ENCODE data around the gene GFRA1. TPM values are rescaled to one million over a fixed set of nuclear protein-coding genes. Genes with fewer than 3 reads are reported as not detected.

Gene GFRA1
- total RNA-seq, 2 experiments from 2014 or later, result not detected

GRCh38 chr10:116201670-116202430 is 71.2 kb downstream of the GFRA1 start:
- no peak overlapping the region for H3K4me3 Mint-ChIP-seq
- no peaks in the 10 kb centered on the region for H3K9me3 Mint-ChIP-seq
- intact Hi-C loops (cut with micrococcal nuclease), result no loop called here

DNA sequence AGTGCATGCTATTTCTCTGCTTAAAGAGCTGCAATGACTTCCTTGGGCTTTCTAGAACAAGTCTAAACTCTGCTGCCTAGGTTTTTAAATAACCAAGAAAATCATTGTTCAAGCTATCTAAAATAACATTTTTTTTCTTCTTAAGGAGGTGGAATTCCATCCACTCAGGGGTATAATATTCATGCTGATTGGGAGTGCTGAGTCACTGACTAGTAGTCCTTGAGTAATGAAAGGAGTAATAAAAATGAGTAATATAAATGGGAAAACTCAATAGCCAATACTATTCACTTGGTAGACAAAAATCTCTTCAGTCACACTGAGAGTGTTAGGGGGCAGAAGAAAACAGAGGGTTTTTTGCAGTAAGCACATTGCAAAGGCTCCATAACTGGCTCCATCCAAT is 72.0 kb downstream of the GFRA1 start:
- no peaks in the 10 kb centered on the region for H3K4me1 Mint-ChIP-seq (ENCODE audit: low read depth)
- H3K27me3 Mint-ChIP-seq (ENCODE audit: low read depth), result peaks cover 8% of the 10 kb centered on the region
- CTCF ChIA-PET, result no interaction called here
- no peak for DNase-seq
- no peaks in the 10 kb centered on the region for H3K36me3 Mint-ChIP-seq (ENCODE audit: low read depth)
- H3K4me3 Mint-ChIP-seq, result no peak overlapping the region
- intact Hi-C loops (cut with micrococcal nuclease), result no loop called here
- H3K27ac Mint-ChIP-seq, result no peak overlapping the region
- no peaks in the 10 kb centered on the region for H3K9me3 Mint-ChIP-seq

More at GRCh38 chr10:116201670-116202430, 71.2 kb downstream of the GFRA1 start:
- CTCF ChIA-PET, result no interaction called here
- H3K27me3 Mint-ChIP-seq (ENCODE audit: low read depth), result peaks cover 8% of the 10 kb centered on the region
- no peaks in the 10 kb centered on the region for H3K4me1 Mint-ChIP-seq (ENCODE audit: low read depth)
- no peak overlapping the region for H3K27ac Mint-ChIP-seq
- no peak for DNase-seq
- no peaks in the 10 kb centered on the region for H3K36me3 Mint-ChIP-seq (ENCODE audit: low read depth)

DNA sequence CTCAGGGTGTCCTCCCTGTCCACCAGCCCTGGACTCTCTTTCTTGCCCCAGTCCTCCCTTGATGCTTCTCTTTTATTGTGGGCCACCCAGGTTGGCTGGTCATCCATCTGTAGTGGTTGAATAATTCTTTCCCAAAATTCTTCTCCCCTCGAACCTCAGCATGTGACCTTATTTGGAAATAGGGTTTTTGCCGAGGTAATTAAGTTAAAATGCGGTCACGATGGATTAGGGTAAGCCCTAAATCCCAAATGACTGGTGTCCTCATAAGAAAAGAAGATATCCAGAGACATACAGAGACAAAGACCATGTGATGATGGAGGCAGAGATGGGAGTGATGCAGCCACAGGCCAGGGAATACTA is 74.3 kb downstream of the GFRA1 start:
- H3K4me1 Mint-ChIP-seq (ENCODE audit: low read depth), result no peaks in the 10 kb centered on the region
- H3K27ac Mint-ChIP-seq, result no peak overlapping the region
- CTCF ChIA-PET, result no interaction called here
- peaks cover 8% of the 10 kb centered on the region for H3K27me3 Mint-ChIP-seq (ENCODE audit: low read depth)
- DNase-seq, result no peak
- no peaks in the 10 kb centered on the region for H3K36me3 Mint-ChIP-seq (ENCODE audit: low read depth)
- intact Hi-C loops (cut with micrococcal nuclease), result no loop called here
- H3K9me3 Mint-ChIP-seq, result peaks cover 10% of the 10 kb centered on the region
- H3K4me3 Mint-ChIP-seq, result no peak overlapping the region

DNA sequence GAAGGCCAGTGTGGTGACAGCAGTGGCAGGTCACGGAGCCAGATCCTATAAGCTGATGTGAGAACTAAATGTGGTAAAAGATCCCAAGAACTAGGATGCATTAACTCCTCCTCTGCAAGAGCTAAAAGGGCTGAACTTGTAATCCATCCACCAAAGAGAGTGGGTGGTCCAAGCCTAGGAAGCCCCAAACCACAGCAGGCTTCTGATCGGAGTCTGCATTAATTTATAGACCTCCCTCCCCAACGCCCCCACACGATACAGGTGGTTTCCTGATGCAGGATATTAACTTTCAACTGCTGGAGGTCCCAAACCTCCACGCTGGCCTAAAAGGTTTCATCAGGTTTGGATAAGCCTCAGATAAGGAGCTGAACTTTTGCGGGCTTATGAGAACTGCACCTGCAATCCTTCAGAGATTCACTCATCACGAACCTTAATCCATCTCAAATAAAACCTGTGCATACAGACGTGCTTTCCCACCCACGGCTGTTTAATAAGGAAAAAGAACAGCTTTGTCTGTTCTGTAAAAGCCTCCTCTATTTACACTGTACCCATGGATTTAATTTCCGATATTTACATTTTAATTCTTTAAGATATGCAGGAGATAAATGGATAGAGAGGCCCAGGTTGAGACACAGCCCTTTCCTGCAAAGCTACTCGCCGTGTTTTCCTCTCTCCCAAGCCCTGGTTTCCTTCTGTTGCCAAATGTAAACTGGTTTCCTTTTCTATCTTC is 74.9 kb downstream of the GFRA1 start:
- Mint-ChIP-seq H3K36me3 (ENCODE audit: low read depth) (no peaks in the 10 kb centered on the region), H3K4me3 (no peak overlapping the region), H3K4me1 (ENCODE audit: low read depth) (no peaks in the 10 kb centered on the region), H3K27ac (no peak overlapping the region), H3K27me3 (ENCODE audit: low read depth) (peaks cover 8% of the 10 kb centered on the region), H3K9me3 (peaks cover 10% of the 10 kb centered on the region)
- DNase-seq, result no peak
- CTCF ChIA-PET, result no interaction called here
- intact Hi-C loops (cut with micrococcal nuclease), result no loop called here

- Mint-ChIP-seq H3K4me3 (no peak overlapping the region), H3K36me3 (ENCODE audit: low read depth) (no peaks in the 10 kb centered on the region), H3K9me3 (peaks cover 10% of the 10 kb centered on the region), H3K27me3 (ENCODE audit: low read depth) (no peaks in the 10 kb centered on the region), H3K27ac (no peak overlapping the region), H3K4me1 (ENCODE audit: low read depth) (no peaks in the 10 kb centered on the region)
- CTCF ChIA-PET, result no interaction called here
- intact Hi-C loops (cut with micrococcal nuclease), result no loop called here
- DNase-seq, result no peak
These were observed 77.4 kb downstream of the GFRA1 start for GRCh38 chr10:116195583-116195982.

GRCh38 chr10:116195039-116195438 is 78.0 kb downstream of the GFRA1 start:
- CTCF ChIA-PET, result no interaction called here
- intact Hi-C loops (cut with micrococcal nuclease), result no loop called here
- H3K36me3 Mint-ChIP-seq (ENCODE audit: low read depth), result no peaks in the 10 kb centered on the region
- peaks cover 10% of the 10 kb centered on the region for H3K9me3 Mint-ChIP-seq
- no peak for DNase-seq
- H3K27me3 Mint-ChIP-seq (ENCODE audit: low read depth), result no peaks in the 10 kb centered on the region
- no peaks in the 10 kb centered on the region for H3K4me1 Mint-ChIP-seq (ENCODE audit: low read depth)
- no peak overlapping the region for H3K27ac Mint-ChIP-seq
- H3K4me3 Mint-ChIP-seq, result no peak overlapping the region

DNA sequence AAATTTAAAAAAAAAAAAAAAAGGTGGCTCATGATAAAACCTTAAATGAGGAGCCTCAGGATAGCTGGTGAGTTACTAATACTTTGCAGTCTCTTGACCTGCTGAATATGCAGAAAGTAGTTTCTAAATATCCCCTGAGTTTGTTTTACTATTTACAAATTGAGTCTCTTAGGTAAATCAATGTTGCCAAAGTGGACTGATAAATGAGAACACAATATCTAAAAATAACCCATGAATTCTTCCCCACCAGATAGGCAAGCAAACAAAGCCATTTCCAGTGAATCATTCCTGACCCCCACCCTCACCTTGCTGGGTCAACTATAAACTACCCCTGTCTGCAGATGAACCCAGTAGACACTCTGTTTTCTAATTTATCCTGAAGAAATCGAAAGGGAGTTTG is 78.9 kb downstream of the GFRA1 start:
- no peaks in the 10 kb centered on the region for H3K36me3 Mint-ChIP-seq (ENCODE audit: low read depth)
- intact Hi-C loops (cut with micrococcal nuclease), result no loop called here
- no peak overlapping the region for H3K4me3 Mint-ChIP-seq
- no peaks in the 10 kb centered on the region for H3K4me1 Mint-ChIP-seq (ENCODE audit: low read depth)
- no peak for DNase-seq
- H3K27ac Mint-ChIP-seq, result no peak overlapping the region
- H3K27me3 Mint-ChIP-seq (ENCODE audit: low read depth), result no peaks in the 10 kb centered on the region
- H3K9me3 Mint-ChIP-seq, result peaks cover 10% of the 10 kb centered on the region
- CTCF ChIA-PET, result no interaction called here

DNA sequence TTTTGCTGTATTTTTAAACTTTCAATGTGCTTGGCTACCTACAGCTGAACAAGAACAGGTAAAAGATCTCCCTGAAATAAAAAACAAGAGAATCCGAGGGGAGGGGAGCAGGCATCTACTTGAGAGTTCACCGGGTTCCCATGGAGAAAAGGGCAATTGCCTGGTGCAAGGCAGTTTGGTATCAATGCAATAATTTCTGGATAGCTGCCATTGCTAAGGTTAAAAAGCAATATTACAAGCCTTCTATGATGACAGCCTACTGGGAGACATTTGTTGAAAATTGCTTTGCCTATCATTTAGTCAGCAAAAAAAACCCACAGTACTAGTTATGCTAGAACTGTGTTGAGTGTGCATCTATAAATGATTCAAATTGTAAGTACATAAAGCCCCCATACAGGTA is 82.1 kb downstream of the GFRA1 start:
- H3K27me3 Mint-ChIP-seq (ENCODE audit: low read depth), result no peaks in the 10 kb centered on the region
- CTCF ChIA-PET, result no interaction called here
- no peak overlapping the region for H3K4me3 Mint-ChIP-seq
- no peak for DNase-seq
- H3K9me3 Mint-ChIP-seq, result peaks cover 10% of the 10 kb centered on the region
- H3K36me3 Mint-ChIP-seq (ENCODE audit: low read depth), result no peaks in the 10 kb centered on the region
- no peaks in the 10 kb centered on the region for H3K4me1 Mint-ChIP-seq (ENCODE audit: low read depth)
- intact Hi-C loops (cut with micrococcal nuclease), result no loop called here
- H3K27ac Mint-ChIP-seq, result no peak overlapping the region

DNA sequence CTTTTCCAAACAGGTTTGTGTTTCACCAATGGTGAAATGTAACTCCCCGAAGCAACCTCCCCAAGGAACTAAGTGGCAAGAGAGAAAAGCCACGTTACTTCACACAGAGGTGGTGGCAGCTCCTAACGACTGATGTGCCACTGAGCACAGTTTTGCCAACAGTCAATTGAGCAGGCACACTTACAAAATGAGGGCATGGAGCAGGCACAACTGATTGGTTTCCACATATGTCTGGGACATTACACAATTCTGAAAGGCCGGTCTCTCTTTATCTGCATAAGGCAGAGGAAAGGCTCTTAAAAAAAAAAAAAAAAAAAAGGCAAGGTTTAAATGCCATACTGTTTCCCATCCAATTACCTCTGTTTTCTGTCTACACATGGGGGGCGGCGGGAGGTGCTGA is 86.7 kb downstream of the GFRA1 start:
- no peak for DNase-seq
- Mint-ChIP-seq H3K27ac (no peak overlapping the region), H3K36me3 (ENCODE audit: low read depth) (no peaks in the 10 kb centered on the region), H3K4me3 (no peak overlapping the region), H3K27me3 (ENCODE audit: low read depth) (no peaks in the 10 kb centered on the region), H3K9me3 (no peaks in the 10 kb centered on the region), H3K4me1 (ENCODE audit: low read depth) (no peaks in the 10 kb centered on the region)
- CTCF ChIA-PET, result no interaction called here
- intact Hi-C loops (cut with micrococcal nuclease), result no loop called here

- no peak for DNase-seq
- no peak overlapping the region for H3K27ac Mint-ChIP-seq
- H3K36me3 Mint-ChIP-seq (ENCODE audit: low read depth), result no peaks in the 10 kb centered on the region
- CTCF ChIA-PET, result no interaction called here
- H3K27me3 Mint-ChIP-seq (ENCODE audit: low read depth), result no peaks in the 10 kb centered on the region
- no peaks in the 10 kb centered on the region for H3K9me3 Mint-ChIP-seq
- H3K4me3 Mint-ChIP-seq, result no peak overlapping the region
- intact Hi-C loops (cut with micrococcal nuclease), result no loop called here
- no peaks in the 10 kb centered on the region for H3K4me1 Mint-ChIP-seq (ENCODE audit: low read depth)
These were observed 87.7 kb downstream of the GFRA1 start for GRCh38 chr10:116185199-116185867.

GRCh38 chr10:116184512-116184794 is 88.6 kb downstream of the GFRA1 start:
- H3K4me3 Mint-ChIP-seq, result no peak overlapping the region
- no peak for DNase-seq
- no peaks in the 10 kb centered on the region for H3K4me1 Mint-ChIP-seq (ENCODE audit: low read depth)
- H3K27me3 Mint-ChIP-seq (ENCODE audit: low read depth), result no peaks in the 10 kb centered on the region
- CTCF ChIA-PET, result no interaction called here
- intact Hi-C loops (cut with micrococcal nuclease), result no loop called here
- H3K36me3 Mint-ChIP-seq (ENCODE audit: low read depth), result no peaks in the 10 kb centered on the region
- no peaks in the 10 kb centered on the region for H3K9me3 Mint-ChIP-seq
- no peak overlapping the region for H3K27ac Mint-ChIP-seq

DNA sequence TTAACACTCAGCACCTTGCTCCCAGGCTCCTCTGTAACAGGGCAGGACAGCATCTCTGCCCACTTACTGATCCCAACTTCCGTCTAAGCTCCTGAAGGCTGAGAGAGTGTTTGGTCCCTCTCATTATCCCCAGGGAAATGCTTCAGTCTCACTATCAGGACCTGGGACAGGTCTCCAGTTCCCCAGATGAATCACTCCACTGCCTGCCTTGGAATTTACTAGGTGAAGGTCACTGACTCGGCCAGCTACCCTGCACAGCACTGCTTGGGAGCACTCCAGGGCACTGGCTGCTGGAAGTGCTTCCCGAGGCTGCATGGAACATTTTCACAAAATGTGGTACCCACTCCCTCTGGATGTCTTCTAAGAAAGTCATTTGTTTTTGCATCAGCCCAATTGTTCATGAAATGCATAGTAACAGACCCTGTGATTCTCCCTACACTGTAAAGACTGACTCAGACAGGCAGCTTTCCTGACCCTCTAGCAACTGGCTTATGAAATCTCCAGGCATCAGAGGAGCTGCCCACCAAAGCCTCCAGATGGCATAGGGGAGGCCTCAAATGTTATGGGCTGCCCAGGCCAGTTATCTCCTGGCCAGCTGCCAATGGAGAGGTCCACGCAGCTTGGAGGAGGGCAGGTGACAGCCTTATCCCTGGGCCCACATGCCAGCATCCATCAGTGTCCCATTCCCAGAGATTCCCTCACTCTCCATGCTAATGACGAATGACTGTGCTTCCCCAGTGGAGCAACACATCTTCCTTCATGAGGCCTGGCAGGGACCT is 89.1 kb downstream of the GFRA1 start:
- Mint-ChIP-seq H3K36me3 (ENCODE audit: low read depth) (no peaks in the 10 kb centered on the region), H3K27me3 (ENCODE audit: low read depth) (no peaks in the 10 kb centered on the region), H3K4me3 (no peak overlapping the region), H3K27ac (no peak overlapping the region), H3K4me1 (ENCODE audit: low read depth) (no peaks in the 10 kb centered on the region), H3K9me3 (no peaks in the 10 kb centered on the region)
- DNase-seq, result no peak
- intact Hi-C loops (cut with micrococcal nuclease), result no loop called here
- CTCF ChIA-PET, result no interaction called here

All from activated naive CD4-positive, alpha-beta T cell treated with anti-CD3 and anti-CD28 coated beads for 36 hours (primary cell).